Measurements from ENCODE around the gene BICD1.

BICD1 gene

GRCh38 chr12:32080435-32080834 lies 26.2 kb upstream of the BICD1 start:
- Histone ChIP-seq H3K27me3 (no peaks in the 10 kb centered on the region), H3K4me1 (peaks cover 0 to 5% (median 0%) of the 10 kb centered on the region in 4 donors), H3K4me3 (no peak overlapping the region), H3K36me3 (no peaks in the 10 kb centered on the region), H3K9me3 (no peaks in the 10 kb centered on the region), H3K27ac (no peak overlapping the region)
- intact Hi-C loops (cut with DNase I; ENCODE audit: low total_unique reads): no loop called here
- DNase-seq: no peak
- TF ChIP-seq, protein P1, sequence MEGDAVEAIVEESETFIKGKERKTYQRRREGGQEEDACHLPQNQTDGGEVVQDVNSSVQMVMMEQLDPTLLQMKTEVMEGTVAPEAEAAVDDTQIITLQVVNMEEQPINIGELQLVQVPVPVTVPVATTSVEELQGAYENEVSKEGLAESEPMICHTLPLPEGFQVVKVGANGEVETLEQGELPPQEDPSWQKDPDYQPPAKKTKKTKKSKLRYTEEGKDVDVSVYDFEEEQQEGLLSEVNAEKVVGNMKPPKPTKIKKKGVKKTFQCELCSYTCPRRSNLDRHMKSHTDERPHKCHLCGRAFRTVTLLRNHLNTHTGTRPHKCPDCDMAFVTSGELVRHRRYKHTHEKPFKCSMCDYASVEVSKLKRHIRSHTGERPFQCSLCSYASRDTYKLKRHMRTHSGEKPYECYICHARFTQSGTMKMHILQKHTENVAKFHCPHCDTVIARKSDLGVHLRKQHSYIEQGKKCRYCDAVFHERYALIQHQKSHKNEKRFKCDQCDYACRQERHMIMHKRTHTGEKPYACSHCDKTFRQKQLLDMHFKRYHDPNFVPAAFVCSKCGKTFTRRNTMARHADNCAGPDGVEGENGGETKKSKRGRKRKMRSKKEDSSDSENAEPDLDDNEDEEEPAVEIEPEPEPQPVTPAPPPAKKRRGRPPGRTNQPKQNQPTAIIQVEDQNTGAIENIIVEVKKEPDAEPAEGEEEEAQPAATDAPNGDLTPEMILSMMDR (IDR thresholded peaks at IDR 0.05): no peak

- H3K4me3 ChIP-seq: no peak overlapping the region
- H3K9me3 ChIP-seq: no peaks in the 10 kb centered on the region
- DNase-seq: no peak
- intact Hi-C loops (cut with DNase I; ENCODE audit: low total_unique reads): no loop called here
- no peak overlapping the region for H3K27ac ChIP-seq
- peaks cover 0 to 5% (median 0%) of the 10 kb centered on the region in 4 donors for H3K4me1 ChIP-seq
- H3K27me3 ChIP-seq: no peaks in the 10 kb centered on the region
- no peaks in the 10 kb centered on the region for H3K36me3 ChIP-seq
- TF ChIP-seq, protein P1 (IDR thresholded peaks at IDR 0.05): no peak
Observed at GRCh38 chr12:32083489-32083888, 23.2 kb upstream of the BICD1 start.

DNA sequence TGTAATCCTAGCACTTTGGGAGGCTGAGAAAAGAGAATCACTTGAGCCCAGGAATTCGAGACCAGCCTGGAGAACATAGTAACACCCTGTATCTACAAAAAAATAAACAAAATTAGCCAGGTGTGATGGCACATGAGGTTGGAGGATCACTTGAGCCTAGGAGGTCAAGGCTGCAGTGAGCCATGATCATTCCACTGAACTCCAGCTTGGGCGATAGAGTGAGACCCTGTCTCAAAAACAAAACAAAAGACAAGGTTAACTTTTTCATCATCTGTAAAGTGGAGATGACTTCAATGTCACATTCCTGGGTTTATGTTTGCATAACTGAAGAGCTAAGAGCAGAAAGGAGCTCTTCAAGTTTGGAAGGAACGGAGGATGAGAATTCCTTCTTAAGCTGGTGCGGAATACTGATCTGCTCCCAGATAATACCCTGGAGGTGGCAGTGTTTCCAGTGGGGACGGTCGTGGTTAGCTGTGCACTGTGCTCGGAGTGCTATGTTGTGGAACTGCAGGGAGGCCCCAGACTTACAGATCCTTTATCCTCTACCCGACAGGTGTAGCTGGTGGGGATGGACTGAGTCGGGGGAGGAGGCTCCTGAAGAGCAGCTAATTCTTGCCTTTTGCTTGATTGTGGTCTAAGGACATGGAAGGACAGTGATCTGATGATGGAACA lies 22.5 kb upstream of the BICD1 start:
- no peaks in the 10 kb centered on the region for H3K9me3 ChIP-seq
- DNase-seq: no peak
- TF ChIP-seq, protein P1 (IDR thresholded peaks at IDR 0.05): no peak
- intact Hi-C loops (cut with DNase I; ENCODE audit: low total_unique reads): no loop called here
- H3K27ac ChIP-seq: no peak overlapping the region
- no peak overlapping the region for H3K4me3 ChIP-seq
- no peaks in the 10 kb centered on the region for H3K27me3 ChIP-seq
- no peaks in the 10 kb centered on the region for H3K36me3 ChIP-seq
- H3K4me1 ChIP-seq: peaks cover 0 to 5% (median 0%) of the 10 kb centered on the region in 4 donors

DNA sequence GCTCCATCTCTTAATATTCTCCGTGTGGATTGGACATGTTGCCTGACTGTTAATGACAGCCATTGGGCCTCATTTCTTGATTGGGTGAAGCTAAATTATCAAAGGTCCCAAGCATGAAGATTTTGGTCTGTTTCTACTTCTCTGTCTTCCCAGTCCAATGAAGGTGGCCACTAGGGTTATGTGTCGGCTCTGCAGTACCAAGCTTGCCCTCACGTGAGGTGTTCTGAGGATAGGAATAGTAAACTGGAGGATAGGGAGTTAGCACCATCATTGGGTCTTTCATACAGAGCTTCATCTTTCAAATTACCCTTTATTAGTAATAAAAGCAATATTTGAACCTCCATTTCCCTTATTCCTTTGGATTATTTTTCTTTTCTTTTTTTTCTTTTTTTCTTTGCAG lies 21.9 kb upstream of the BICD1 start:
- Histone ChIP-seq H3K27me3 (no peaks in the 10 kb centered on the region), H3K27ac (no peak overlapping the region), H3K4me1 (peaks cover 0 to 5% (median 0%) of the 10 kb centered on the region in 4 donors), H3K36me3 (no peaks in the 10 kb centered on the region), H3K9me3 (no peaks in the 10 kb centered on the region), H3K4me3 (no peak overlapping the region)
- TF ChIP-seq, protein P1 (IDR thresholded peaks at IDR 0.05): no peak
- intact Hi-C loops (cut with DNase I; ENCODE audit: low total_unique reads): no loop called here
- DNase-seq: no peak

GRCh38 chr12:32087306-32087705 lies 19.3 kb upstream of the BICD1 start:
- H3K36me3 ChIP-seq: no peaks in the 10 kb centered on the region
- TF ChIP-seq, protein P1 (IDR thresholded peaks at IDR 0.05): no peak
- H3K9me3 ChIP-seq: no peaks in the 10 kb centered on the region
- DNase-seq: no peak
- no peak overlapping the region for H3K27ac ChIP-seq
- peaks cover 0 to 5% (median 0%) of the 10 kb centered on the region in 4 donors for H3K4me1 ChIP-seq
- no peaks in the 10 kb centered on the region for H3K27me3 ChIP-seq
- H3K4me3 ChIP-seq: no peak overlapping the region
- intact Hi-C loops (cut with DNase I; ENCODE audit: low total_unique reads): no loop called here

Data from tibial artery (tissue), 4 donors.